ENCODE results near the gene MTURN. TPM values are rescaled to one million over a fixed set of nuclear protein-coding genes. Genes with fewer than 3 reads are reported as not detected.

The MTURN gene
- total RNA-seq, 1 donor from 2014 or later, result 24.2 TPM

GRCh38 chr7:30144657-30145306 is 10.0 kb downstream of the MTURN start:
- TF ChIP-seq CTCF (IDR thresholded peaks at IDR 0.05; ENCODE audit: unreplicated experiment), result no peak
- peaks cover 34% of the 10 kb centered on the region for H3K4me1 Mint-ChIP-seq
- no peaks in the 10 kb centered on the region for H3K9me3 Mint-ChIP-seq
- H3K27me3 Mint-ChIP-seq (ENCODE audit: low read depth), result no peaks in the 10 kb centered on the region
- no peak overlapping the region for H3K4me3 Mint-ChIP-seq
- no peak for DNase-seq (ENCODE audit: low spot score in 2 of 2, unreplicated experiment in 2 of 2)
- H3K36me3 Mint-ChIP-seq, result no peaks in the 10 kb centered on the region
- H3K27ac Mint-ChIP-seq, result no peak overlapping the region

GRCh38 chr7:30145426-30145970 is 10.7 kb downstream of the MTURN start:
- H3K27me3 Mint-ChIP-seq (ENCODE audit: low read depth), result no peaks in the 10 kb centered on the region
- H3K4me1 Mint-ChIP-seq, result peaks cover 33% of the 10 kb centered on the region
- no peaks in the 10 kb centered on the region for H3K9me3 Mint-ChIP-seq
- no peak for DNase-seq (ENCODE audit: low spot score in 2 of 2, unreplicated experiment in 2 of 2)
- TF ChIP-seq CTCF (IDR thresholded peaks at IDR 0.05; ENCODE audit: unreplicated experiment), result no peak
- H3K4me3 Mint-ChIP-seq, result no peak overlapping the region
- peaks cover 3% of the 10 kb centered on the region for H3K36me3 Mint-ChIP-seq
- no peak overlapping the region for H3K27ac Mint-ChIP-seq

GRCh38 chr7:30146127-30146612 is 11.4 kb downstream of the MTURN start:
- Mint-ChIP-seq H3K4me1 (peaks cover 32% of the 10 kb centered on the region), H3K9me3 (no peaks in the 10 kb centered on the region), H3K4me3 (no peak overlapping the region), H3K27me3 (ENCODE audit: low read depth) (no peaks in the 10 kb centered on the region), H3K27ac (no peak overlapping the region), H3K36me3 (peaks cover 3% of the 10 kb centered on the region)
- TF ChIP-seq CTCF (IDR thresholded peaks at IDR 0.05; ENCODE audit: unreplicated experiment), result no peak
- no peak for DNase-seq (ENCODE audit: low spot score in 2 of 2, unreplicated experiment in 2 of 2)

- no peaks in the 10 kb centered on the region for H3K27me3 Mint-ChIP-seq (ENCODE audit: low read depth)
- no peak overlapping the region for H3K4me3 Mint-ChIP-seq
- no peak for TF ChIP-seq CTCF (IDR thresholded peaks at IDR 0.05; ENCODE audit: unreplicated experiment)
- DNase-seq (ENCODE audit: low spot score in 2 of 2, unreplicated experiment in 2 of 2), result no peak
- H3K27ac Mint-ChIP-seq, result no peak overlapping the region
- H3K4me1 Mint-ChIP-seq, result peaks cover 29% of the 10 kb centered on the region
- H3K9me3 Mint-ChIP-seq, result no peaks in the 10 kb centered on the region
- H3K36me3 Mint-ChIP-seq, result peaks cover 3% of the 10 kb centered on the region
Observed at GRCh38 chr7:30147223-30147622, 12.4 kb downstream of the MTURN start.

- H3K4me1 Mint-ChIP-seq, result peaks cover 26% of the 10 kb centered on the region
- H3K9me3 Mint-ChIP-seq, result no peaks in the 10 kb centered on the region
Observed at GRCh38 chr7:30147785-30148184, 13.0 kb downstream of the MTURN start.

More at GRCh38 chr7:30147785-30148184, 13.0 kb downstream of the MTURN start:
- Mint-ChIP-seq H3K27ac (no peak overlapping the region), H3K4me3 (no peak overlapping the region), H3K27me3 (ENCODE audit: low read depth) (no peaks in the 10 kb centered on the region), H3K36me3 (peaks cover 3% of the 10 kb centered on the region)
- no peak for TF ChIP-seq CTCF (IDR thresholded peaks at IDR 0.05; ENCODE audit: unreplicated experiment)
- DNase-seq (ENCODE audit: low spot score in 2 of 2, unreplicated experiment in 2 of 2), result no peak

All from mesothelial cell of epicardium (in vitro differentiated cells).